ENCODE results near the gene INTU. TPM values are rescaled to one million over a fixed set of nuclear protein-coding genes. Genes with fewer than 3 reads are reported as not detected.
"Not testable (repeated sequence)": the region's sequence is repeated elsewhere in the genome, so short reads cannot be mapped to it uniquely, and the experiment has no call there.

Gene INTU
- total and polyA plus RNA-seq, 10 donors = 0.85 to 9.1 (median 3.7) TPM

GRCh38 chr4:127643791-127644190 lies 11.0 kb downstream of the INTU start:
- Histone ChIP-seq H3K27me3 (replicated peaks in 1 of 7) (no peaks in the 10 kb centered on the region), H3K27ac (no peak overlapping the region), H3K4me3 (no peak overlapping the region), H3K4me1 (no peaks in the 10 kb centered on the region), H3K36me3 (no peaks in the 10 kb centered on the region), H3K9me3 (no peaks in the 10 kb centered on the region)
- TF ChIP-seq CTCF (IDR thresholded peaks at IDR 0.05 in 8 of 11, conservative IDR thresholded peaks at IDR 0.05 in 3 of 11) (no peak), POLR2AphosphoS5 (IDR thresholded peaks at IDR 0.05) (no peak), POLR2A (IDR thresholded peaks at IDR 0.05) (no peak)
- WGBS, 5 donors = 91 to 99% (median 93%) methylated on average over 4 of the region's 4 CpGs
- intact Hi-C loops (cut with DNase I; ENCODE audit: low total_unique reads) = no loop called here
- no peak for DNase-seq

GRCh38 chr4:127648061-127648460 lies 15.3 kb downstream of the INTU start:
- intact Hi-C loops (cut with DNase I; ENCODE audit: low total_unique reads) = no loop called here
- no peaks in the 10 kb centered on the region for H3K9me3 ChIP-seq
- H3K27me3 ChIP-seq (replicated peaks in 1 of 7) = no peaks in the 10 kb centered on the region
- no peaks in the 10 kb centered on the region for H3K4me1 ChIP-seq
- 93 to 98% (median 97%) methylated on average over 3 of the region's 3 CpGs for WGBS, 5 donors
- TF ChIP-seq CTCF (IDR thresholded peaks at IDR 0.05 in 8 of 11, conservative IDR thresholded peaks at IDR 0.05 in 3 of 11) (no peak), POLR2A (IDR thresholded peaks at IDR 0.05) (no peak), POLR2AphosphoS5 (IDR thresholded peaks at IDR 0.05) (no peak)
- no peaks in the 10 kb centered on the region for H3K36me3 ChIP-seq
- no peak for DNase-seq
- H3K27ac ChIP-seq = no peak overlapping the region
- no peak overlapping the region for H3K4me3 ChIP-seq

GRCh38 chr4:127655590-127655989 lies 22.8 kb downstream of the INTU start:
- DNase-seq; intact Hi-C loops (cut with DNase I; ENCODE audit: low total_unique reads): not testable (repeated sequence)
- 83 to 96% (median 90%) methylated on average over 3 to 7 of the region's 17 CpGs for WGBS, 5 donors

GRCh38 chr4:127656047-127656680 lies 23.4 kb downstream of the INTU start:
- Histone ChIP-seq H3K4me1 (no peaks in the 10 kb centered on the region), H3K9me3 (no peaks in the 10 kb centered on the region), H3K27ac (no peak overlapping the region), H3K36me3 (no peaks in the 10 kb centered on the region), H3K4me3 (no peak overlapping the region), H3K27me3 (replicated peaks in 1 of 7) (no peaks in the 10 kb centered on the region)
- 88 to 96% (median 92%) methylated on average over 9 of the region's 9 CpGs for WGBS, 5 donors
- intact Hi-C loops (cut with DNase I; ENCODE audit: low total_unique reads) = no loop called here
- no peak for DNase-seq
- TF ChIP-seq POLR2AphosphoS5 (IDR thresholded peaks at IDR 0.05) (no peak), POLR2A (IDR thresholded peaks at IDR 0.05) (no peak), CTCF (IDR thresholded peaks at IDR 0.05 in 8 of 11, conservative IDR thresholded peaks at IDR 0.05 in 3 of 11) (no peak)

More at GRCh38 chr4:127655590-127655989, 22.8 kb downstream of the INTU start:
- not testable (repeated sequence) for H3K27me3 ChIP-seq (replicated peaks in 1 of 7); H3K4me3 ChIP-seq; H3K36me3 ChIP-seq; H3K9me3 ChIP-seq; H3K4me1 ChIP-seq; H3K27ac ChIP-seq

Measured in spleen (tissue), 11 donors.